ENCODE results near the gene IZUMO3.
"Not testable (repeated sequence)": the region's sequence is repeated elsewhere in the genome, so short reads cannot be mapped to it uniquely, and the experiment has no call there.

IZUMO3 gene, protein sequence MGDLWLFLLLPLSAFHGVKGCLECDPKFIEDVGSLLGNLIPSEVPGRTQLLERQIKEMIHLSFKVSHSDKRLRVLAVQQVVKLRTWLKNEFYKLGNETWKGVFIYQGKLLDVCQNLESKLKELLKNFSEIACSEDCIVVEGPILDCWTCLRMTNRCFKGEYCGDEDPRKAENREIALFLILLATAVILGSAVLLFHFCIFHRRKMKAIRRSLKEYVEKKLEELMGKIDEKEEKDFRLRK

DNA sequence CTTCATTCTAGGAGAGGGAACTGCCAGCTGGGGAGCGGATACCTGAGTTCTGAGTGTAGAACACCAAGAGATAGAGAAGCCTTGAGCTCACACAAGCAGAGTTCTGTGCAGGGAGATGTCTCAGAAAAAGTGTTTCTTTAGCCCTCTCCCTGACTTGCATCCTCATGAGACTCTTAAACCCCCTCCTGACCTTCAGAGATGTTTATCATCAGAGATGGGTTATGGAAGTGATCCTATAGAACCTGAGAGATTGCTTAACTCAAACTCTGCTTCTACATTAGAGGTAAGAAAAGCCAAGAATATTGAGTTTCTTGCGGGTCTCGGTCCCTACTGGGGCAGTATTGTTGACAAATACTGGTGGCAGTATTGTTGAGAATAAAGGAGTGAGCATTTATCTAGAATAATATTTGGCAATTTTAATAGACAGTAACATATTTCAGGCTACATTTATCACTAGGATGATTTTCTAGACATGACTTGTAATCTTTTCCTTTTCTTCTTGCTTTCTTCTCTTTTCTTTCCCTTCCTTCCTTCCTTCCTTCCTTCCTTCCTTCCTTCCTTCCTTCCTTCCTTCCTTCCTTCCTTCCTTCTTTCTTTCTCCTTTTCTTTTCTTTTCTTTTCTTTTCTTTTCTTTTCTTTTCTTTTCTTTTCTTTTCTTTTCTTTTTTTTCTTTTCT is at the start of gene IZUMO3:
Gene IZUMO3 (minus strand): TSS at position 51 of the 676 bp plus-strand sequence. CDS start 248 bp downstream, outside the sequence.
- TF ChIP-seq HDGF (IDR thresholded peaks at IDR 0.05; ENCODE audit: borderline replicate concordance) = no peak
- no peak for TF ChIP-seq L3MBTL2 (conservative IDR thresholded peaks at IDR 0.05)
- no peak for TF ChIP-seq TARDBP (IDR thresholded peaks at IDR 0.05)
- no peak for TF ChIP-seq CTBP1 (IDR thresholded peaks at IDR 0.05; ENCODE audit: borderline replicate concordance)
- TF ChIP-seq SUZ12 (IDR thresholded peaks at IDR 0.05) = no peak
- TF ChIP-seq SP1 (IDR thresholded peaks at IDR 0.05) = no peak
- no peak for TF ChIP-seq FOXK2 (IDR thresholded peaks at IDR 0.05)
- TF ChIP-seq FOXA1 (IDR thresholded peaks at IDR 0.05) = no peak
- no peak for TF ChIP-seq LEF1 (IDR thresholded peaks at IDR 0.05; ENCODE audit: borderline replicate concordance)
- no peak for TF ChIP-seq BHLHE40 (IDR thresholded peaks at IDR 0.05; ENCODE audit: borderline replicate concordance)
- TF ChIP-seq, protein P1, sequence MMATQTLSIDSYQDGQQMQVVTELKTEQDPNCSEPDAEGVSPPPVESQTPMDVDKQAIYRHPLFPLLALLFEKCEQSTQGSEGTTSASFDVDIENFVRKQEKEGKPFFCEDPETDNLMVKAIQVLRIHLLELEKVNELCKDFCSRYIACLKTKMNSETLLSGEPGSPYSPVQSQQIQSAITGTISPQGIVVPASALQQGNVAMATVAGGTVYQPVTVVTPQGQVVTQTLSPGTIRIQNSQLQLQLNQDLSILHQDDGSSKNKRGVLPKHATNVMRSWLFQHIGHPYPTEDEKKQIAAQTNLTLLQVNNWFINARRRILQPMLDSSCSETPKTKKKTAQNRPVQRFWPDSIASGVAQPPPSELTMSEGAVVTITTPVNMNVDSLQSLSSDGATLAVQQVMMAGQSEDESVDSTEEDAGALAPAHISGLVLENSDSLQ (IDR thresholded peaks at IDR 0.05) = no peak
- no peak for TF ChIP-seq ZNF384 (IDR thresholded peaks at IDR 0.05)
- TF ChIP-seq ARNT (IDR thresholded peaks at IDR 0.05) = no peak
- no peak for DNase-seq (ENCODE audit: extremely low spot score)
- ChIA-PET POLR2A (no interaction called here), CTCF (no interaction called here)

DNA sequence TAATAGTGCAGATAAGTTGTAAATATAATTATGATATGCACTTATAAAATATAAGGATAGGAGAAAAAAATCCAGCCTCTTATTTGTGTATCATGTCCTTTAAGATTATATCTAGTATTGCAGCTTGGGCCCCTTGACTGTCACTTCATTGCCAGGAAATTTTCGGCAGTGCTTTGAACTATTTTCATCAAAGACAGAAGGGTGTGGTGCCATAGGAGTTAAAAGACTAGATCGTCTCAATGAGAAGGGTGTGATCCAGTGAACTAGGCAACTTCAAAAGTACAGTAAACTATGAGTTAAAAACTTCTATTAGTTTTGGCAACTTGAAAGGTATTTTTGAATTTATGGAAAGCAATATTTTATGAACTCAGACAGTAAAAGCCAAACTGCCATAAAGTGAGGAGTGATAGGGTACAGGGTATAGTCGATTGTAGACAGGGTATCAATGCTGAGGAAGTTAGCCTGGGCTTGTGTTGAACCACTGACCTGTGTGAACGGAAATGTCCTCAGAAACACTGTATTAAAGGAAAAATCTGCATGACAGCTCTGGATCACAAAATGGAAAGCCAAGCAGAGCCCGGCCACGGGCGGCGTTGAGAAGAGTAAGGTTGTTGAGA is 48.6 kb upstream of the IZUMO3 start:
- ChIA-PET CTCF (no interaction called here), POLR2A (no interaction called here)
- no peak for TF ChIP-seq FOXM1 (IDR thresholded peaks at IDR 0.05; ENCODE audit: borderline replicate concordance)
- no peak for DNase-seq (ENCODE audit: extremely low spot score)

DNA sequence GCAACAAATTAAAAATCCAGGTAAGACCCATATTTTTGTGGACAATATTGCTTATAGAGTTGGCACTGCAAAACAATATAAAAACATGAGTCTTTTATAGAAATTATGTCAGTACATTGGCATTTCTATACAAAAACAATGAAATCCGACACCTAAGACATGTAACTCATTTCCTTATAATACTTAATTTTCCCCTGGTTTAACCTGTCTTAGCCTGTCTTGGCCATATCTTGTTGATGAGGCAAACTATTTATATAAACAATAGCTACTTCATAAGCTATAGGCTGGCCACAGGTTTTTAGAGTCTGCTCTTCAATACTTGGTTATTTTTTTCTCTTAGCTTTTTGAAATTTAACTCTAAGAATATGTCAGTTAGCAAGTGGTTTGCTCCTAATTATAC is 44.7 kb upstream of the IZUMO3 start:
- ChIA-PET POLR2A (no interaction called here), CTCF (no interaction called here)
- TF ChIP-seq CTBP1 (IDR thresholded peaks at IDR 0.05; ENCODE audit: borderline replicate concordance) = no peak
- TF ChIP-seq ARNT (IDR thresholded peaks at IDR 0.05) = no peak
- no peak for TF ChIP-seq ZNF384 (IDR thresholded peaks at IDR 0.05)
- TF ChIP-seq, protein P1 (IDR thresholded peaks at IDR 0.05) = no peak
- no peak for TF ChIP-seq FOXK2 (IDR thresholded peaks at IDR 0.05)
- no peak for TF ChIP-seq LEF1 (IDR thresholded peaks at IDR 0.05; ENCODE audit: borderline replicate concordance)
- no peak for TF ChIP-seq FOXA1 (IDR thresholded peaks at IDR 0.05)
- no peak for TF ChIP-seq BHLHE40 (IDR thresholded peaks at IDR 0.05; ENCODE audit: borderline replicate concordance)
- no peak for TF ChIP-seq SP1 (IDR thresholded peaks at IDR 0.05)
- no peak for TF ChIP-seq TARDBP (IDR thresholded peaks at IDR 0.05)
- TF ChIP-seq HDGF (IDR thresholded peaks at IDR 0.05; ENCODE audit: borderline replicate concordance) = no peak
- DNase-seq (ENCODE audit: extremely low spot score) = no peak

DNA sequence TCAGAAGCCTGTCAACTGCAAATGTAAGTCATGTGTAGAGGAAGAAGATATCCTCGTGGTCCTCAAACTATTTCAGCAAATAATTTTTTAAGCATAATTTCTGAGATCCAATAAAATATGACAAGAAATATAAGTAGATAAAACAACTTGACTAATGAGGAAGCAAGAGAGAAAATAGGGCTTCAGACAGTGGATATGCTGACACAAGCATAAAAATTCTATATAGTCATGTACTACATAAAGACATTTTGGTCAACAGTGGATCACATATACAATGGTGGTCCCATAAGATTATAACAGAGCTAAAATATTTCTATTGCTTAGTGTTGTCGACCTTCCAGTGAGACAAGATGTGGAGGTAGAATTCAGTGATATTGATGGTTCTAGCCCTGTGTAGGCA is 42.2 kb upstream of the IZUMO3 start:
- TF ChIP-seq ZNF384 (IDR thresholded peaks at IDR 0.05) (no peak), HDGF (IDR thresholded peaks at IDR 0.05; ENCODE audit: borderline replicate concordance) (no peak), ELF4 (IDR thresholded peaks at IDR 0.05) (no peak), SUZ12 (IDR thresholded peaks at IDR 0.05) (no peak), BHLHE40 (IDR thresholded peaks at IDR 0.05; ENCODE audit: borderline replicate concordance) (no peak), SP1 (IDR thresholded peaks at IDR 0.05) (no peak), FOXK2 (IDR thresholded peaks at IDR 0.05) (no peak)
- no peak for DNase-seq (ENCODE audit: extremely low spot score)
- ChIA-PET CTCF (no interaction called here), POLR2A (no interaction called here)

DNA sequence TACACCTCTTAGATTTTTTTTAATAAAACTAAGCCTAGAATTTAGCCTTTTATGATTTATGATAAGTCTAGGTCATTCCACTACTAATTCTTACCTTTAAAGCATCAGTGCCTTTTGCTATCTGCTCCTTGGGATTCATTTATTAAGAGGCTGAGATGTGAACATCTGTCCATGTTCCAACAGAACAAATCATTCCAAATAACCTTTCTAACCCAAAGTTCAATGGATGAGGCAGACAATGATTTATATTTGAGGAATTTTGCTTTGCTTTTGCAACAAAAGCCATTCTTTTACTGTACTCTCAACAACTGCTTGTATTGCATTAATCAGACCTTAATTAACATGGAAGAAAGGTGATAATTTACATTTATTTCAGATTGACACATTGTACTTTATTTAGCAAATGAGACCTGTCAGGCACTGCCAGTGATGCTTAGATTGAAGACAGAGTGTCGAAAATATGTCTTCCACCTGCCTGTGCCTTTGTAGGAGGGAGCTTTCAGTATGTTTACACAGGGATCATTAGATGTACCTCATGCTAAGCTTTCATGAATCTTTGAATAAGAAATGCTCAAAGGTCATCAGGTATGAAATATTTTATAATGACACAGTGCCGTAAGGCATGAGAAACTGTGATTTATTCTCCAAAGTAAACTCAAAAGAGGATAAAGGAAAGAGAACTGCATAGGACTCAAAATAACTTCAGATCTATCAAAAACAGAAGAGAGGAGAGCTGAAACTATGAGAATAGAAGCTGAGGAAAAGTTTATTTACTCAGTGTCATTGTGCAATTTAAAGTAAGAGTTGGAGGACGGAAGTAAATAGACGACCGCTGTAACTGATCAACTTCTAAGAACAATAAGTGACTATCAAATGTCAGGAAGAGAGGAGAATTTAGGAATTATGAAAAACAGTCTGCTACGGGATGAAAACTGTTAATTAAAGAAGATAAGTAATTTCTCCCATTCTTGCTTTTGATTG is 36.7 kb upstream of the IZUMO3 start:
- CTCF ChIA-PET = no interaction called here
- POLR2A ChIA-PET = no interaction called here
- no peak for DNase-seq (ENCODE audit: extremely low spot score)
- TF ChIP-seq ARNT (IDR thresholded peaks at IDR 0.05) (no peak), SP1 (IDR thresholded peaks at IDR 0.05) (no peak), FOXA1 (IDR thresholded peaks at IDR 0.05) (no peak), LEF1 (IDR thresholded peaks at IDR 0.05; ENCODE audit: borderline replicate concordance) (no peak), FOXK2 (IDR thresholded peaks at IDR 0.05) (no peak), ZNF384 (IDR thresholded peaks at IDR 0.05) (no peak), ELF4 (IDR thresholded peaks at IDR 0.05) (no peak), SUZ12 (IDR thresholded peaks at IDR 0.05) (no peak), CTBP1 (IDR thresholded peaks at IDR 0.05; ENCODE audit: borderline replicate concordance) (no peak), HDGF (IDR thresholded peaks at IDR 0.05; ENCODE audit: borderline replicate concordance) (no peak), FOXM1 (IDR thresholded peaks at IDR 0.05; ENCODE audit: borderline replicate concordance) (no peak), BHLHE40 (IDR thresholded peaks at IDR 0.05; ENCODE audit: borderline replicate concordance) (no peak), L3MBTL2 (conservative IDR thresholded peaks at IDR 0.05) (no peak)
- TF ChIP-seq, protein P1 (IDR thresholded peaks at IDR 0.05) = no peak

DNA sequence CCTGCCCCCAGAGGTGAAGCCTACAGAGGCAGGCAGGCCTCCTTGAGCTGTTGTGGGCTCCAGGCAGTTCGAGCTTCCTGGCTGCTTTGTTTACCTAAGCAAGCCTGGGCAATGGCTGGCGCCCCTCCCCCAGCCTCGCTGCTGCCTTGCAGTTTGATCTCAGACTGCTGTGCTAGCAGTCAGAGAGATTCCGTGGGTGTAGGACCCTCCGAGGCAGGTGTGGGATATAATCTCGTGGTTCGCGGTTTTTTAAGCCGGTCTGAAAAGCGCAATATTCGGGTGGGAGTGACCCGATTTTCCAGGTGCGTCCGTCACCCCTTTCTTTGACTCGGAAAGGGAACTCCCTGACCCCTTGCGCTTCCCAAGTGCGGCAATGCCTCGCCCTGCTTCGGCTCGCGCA is 34.3 kb upstream of the IZUMO3 start:
- POLR2A ChIA-PET; CTCF ChIA-PET; DNase-seq (ENCODE audit: extremely low spot score): not testable (repeated sequence)
